H9 (cell line): ENCODE measurements around the gene ASIC3. TPM values are rescaled to one million over a fixed set of nuclear protein-coding genes. Genes with fewer than 3 reads are reported as not detected.

Experiments
- DNase-seq: peaks from one replicate; pipeline ENCODE4 v3.0.0-alpha.2; 2017
- H2AFZ ChIP-seq: one replicate; pipeline ENCODE4 v1.6.1; 2013; ENCODE audit warnings: mild to moderate bottlenecking, low read length, control low read depth, moderate library complexity
- H2AK5ac ChIP-seq: 2 replicates; pipeline ENCODE4 v1.6.1; 2013; ENCODE audit warnings: low read length, control low read depth, mixed read lengths; ENCODE audit not compliant: insufficient read length
- H2BK120ac ChIP-seq: one replicate; pipeline ENCODE4 v1.6.1; 2013; ENCODE audit warnings: low read depth, mild to moderate bottlenecking, low read length, control low read depth, inconsistent platforms; ENCODE audit not compliant: poor library complexity, severe bottlenecking
- H2BK12ac ChIP-seq: 2 replicates; pipeline ENCODE4 v1.6.1; 2013; ENCODE audit warnings: low read length, control low read depth, mixed read lengths, low read depth; ENCODE audit not compliant: insufficient read length
- H2BK15ac ChIP-seq: 2 replicates; pipeline ENCODE4 v1.6.1; 2013; ENCODE audit warnings: low read depth, low read length, control low read depth
- H2BK20ac ChIP-seq: one replicate; pipeline ENCODE4 v1.6.1; 2013; ENCODE audit warnings: low read depth, mild to moderate bottlenecking, low read length, control low read depth, inconsistent platforms; ENCODE audit not compliant: poor library complexity, severe bottlenecking
- H2BK5ac ChIP-seq: 2 replicates; pipeline ENCODE4 v1.6.1; 2013; ENCODE audit warnings: low read length, control low read depth, mixed read lengths; ENCODE audit not compliant: insufficient read length
- H3K14ac ChIP-seq: 2 replicates; pipeline ENCODE4 v1.6.1; 2013; ENCODE audit warnings: low read length, control low read depth; ENCODE audit not compliant: insufficient read depth
- H3K18ac ChIP-seq: 2 replicates; pipeline ENCODE4 v1.6.1; 2013; ENCODE audit warnings: low read depth, mild to moderate bottlenecking, mixed read lengths, low read length, control low read depth; ENCODE audit not compliant: insufficient read length
- H3K23ac ChIP-seq: 2 replicates; pipeline ENCODE4 v1.6.1; 2013; ENCODE audit warnings: low read length, control low read depth, mixed read lengths, low read depth; ENCODE audit not compliant: insufficient read length
- H3K23me2 ChIP-seq: 2 replicates; pipeline ENCODE4 v1.6.1; 2013; ENCODE audit warnings: low read depth, mild to moderate bottlenecking, mixed read lengths, low read length, control low read depth; ENCODE audit not compliant: insufficient read length, poor library complexity, severe bottlenecking
- H3K27ac ChIP-seq: 2 replicates; pipeline ENCODE4 v1.5.1; 2013; ENCODE audit warnings: low read length, control low read depth, mixed read lengths, low read depth; ENCODE audit not compliant: insufficient read length
- H3K27me3 ChIP-seq: 2 replicates; pipeline ENCODE4 v1.6.1; 2013; ENCODE audit warnings: low read length, control low read depth, inconsistent platforms; ENCODE audit not compliant: insufficient read depth
- H3K4ac ChIP-seq: 2 replicates; pipeline ENCODE4 v1.6.1; 2013; ENCODE audit warnings: low read depth, mild to moderate bottlenecking, control low read depth, inconsistent platforms, low read length, moderate library complexity
- H3K4me1 ChIP-seq: 2 replicates; pipeline ENCODE4 v1.6.1; 2013; ENCODE audit warnings: low read length, control low read depth, inconsistent platforms; ENCODE audit not compliant: insufficient read depth
- H3K4me2 ChIP-seq: 2 replicates; pipeline ENCODE4 v1.6.1; 2013; ENCODE audit warnings: low read length, control low read depth, mixed read lengths; ENCODE audit not compliant: insufficient read length, insufficient read depth
- H3K56ac ChIP-seq: 2 replicates; pipeline ENCODE4 v1.6.1; 2013; ENCODE audit warnings: low read depth, mild to moderate bottlenecking, mixed read lengths, low read length, control low read depth; ENCODE audit not compliant: insufficient read length
- H3K79me1 ChIP-seq: 2 replicates; pipeline ENCODE4 v1.6.1; 2013; ENCODE audit warnings: low read depth, mild to moderate bottlenecking, moderate library complexity, low read length, control low read depth, inconsistent platforms; ENCODE audit not compliant: insufficient read depth, poor library complexity, severe bottlenecking
- H3K79me2 ChIP-seq: 2 replicates; pipeline ENCODE4 v1.6.1; 2013; ENCODE audit warnings: low read length, control low read depth, inconsistent platforms; ENCODE audit not compliant: insufficient read depth
- H3K9ac ChIP-seq: 2 replicates; pipeline ENCODE4 v1.6.1; 2013; ENCODE audit warnings: low read length, control low read depth, mixed read lengths; ENCODE audit not compliant: insufficient read length; ENCODE audit errors: extremely low read depth
- H3K9me3 ChIP-seq: one replicate; pipeline ENCODE4 v1.6.1; 2013; ENCODE audit warnings: low read depth, low read length, inconsistent platforms; ENCODE audit not compliant: control insufficient read depth
- H3T11ph ChIP-seq: one replicate; pipeline ENCODE4 v1.6.1; 2013; ENCODE audit warnings: mild to moderate bottlenecking, low read length, control low read depth, inconsistent platforms
- H4K20me1 ChIP-seq: one replicate; pipeline ENCODE4 v1.6.1; 2013; ENCODE audit not compliant: control insufficient read depth, insufficient read length, insufficient read depth
- H4K5ac ChIP-seq: 2 replicates; pipeline ENCODE4 v1.6.1; 2013; ENCODE audit warnings: low read depth, mild to moderate bottlenecking, mixed read lengths, low read length, control low read depth; ENCODE audit not compliant: insufficient read length
- H4K8ac ChIP-seq: replicated peaks from 2 replicates; pipeline ENCODE4 v1.6.1; 2013; ENCODE audit warnings: low read length, control low read depth, mixed read lengths, low read depth; ENCODE audit not compliant: insufficient read length
- H4K91ac ChIP-seq: 2 replicates; pipeline ENCODE4 v1.6.1; 2013; ENCODE audit warnings: low read depth, mild to moderate bottlenecking, moderate library complexity, mixed read lengths, low read length, control low read depth; ENCODE audit not compliant: insufficient read length
- H3K27ac Mint-ChIP-seq, 3 experiments: 2 replicates in 2 of 3; 3 replicates in 1 of 3; pipeline ENCODE4 v1.8.0; 2020 to 2021; ENCODE audit warnings: mixed read lengths in 3 of 3, mild to moderate bottlenecking in 1 of 3, moderate library complexity in 1 of 3
- H3K27me3 Mint-ChIP-seq: 2 replicates; pipeline ENCODE4 v1.8.0; 2021; ENCODE audit warnings: low read depth, mild to moderate bottlenecking, moderate library complexity, mixed read lengths
- H3K36me3 Mint-ChIP-seq, 3 experiments: 2 replicates in 2 of 3; 3 replicates in 1 of 3; pipeline ENCODE4 v1.8.0; 2020 to 2021; ENCODE audit warnings: low read depth in 3 of 3, mixed read lengths in 3 of 3; ENCODE audit not compliant: insufficient read depth in 1 of 3
- H3K4me1 Mint-ChIP-seq, 2 experiments: 2 replicates each; pipeline ENCODE4 v1.8.0; 2020; ENCODE audit warnings: mixed read lengths in 2 of 2
- H3K4me3 Mint-ChIP-seq, 2 experiments: 2 replicates in 1 of 2; 3 replicates in 1 of 2; pipeline ENCODE4 v1.8.0; 2020 to 2021; ENCODE audit warnings: mild to moderate bottlenecking in 2 of 2, mixed read lengths in 2 of 2, moderate library complexity in 1 of 2
- H3K9me3 Mint-ChIP-seq, 2 experiments: 2 replicates in 1 of 2; 3 replicates in 1 of 2; pipeline ENCODE4 v1.8.0; 2020; ENCODE audit warnings: mild to moderate bottlenecking in 2 of 2, mixed read lengths in 2 of 2, moderate library complexity in 1 of 2
- CTCF ChIP-seq: fragments of 200-600 bp; sonication (generic); conservative IDR thresholded peaks from 3 replicates; pipeline ENCODE4 v1.8.0; 2021; ENCODE audit warnings: antibody characterized with exemption, mild to moderate bottlenecking
- WGBS: extraction: QIAGEN DNeasy Blood & Tissue Kit; methylation state at CpG from one replicate; pipeline ENCODE4 v1.1.7; 2013; ENCODE audit warnings: missing lambda C conversion rate, low lambda C conversion rate, mixed read lengths; ENCODE audit not compliant: insufficient read length; ENCODE audit errors: extremely low coverage; 5-methylcytosine and 5-hydroxymethylcytosine counted together
- total RNA-seq: library from RNA; stranded (reverse); gene quantifications from 2 replicates; pipeline ENCODE4 v1.2.1, GENCODE V29; 2021

ASIC3 gene
- total RNA-seq, 1 experiment from 2014 or later: 1.7 TPM

GRCh38 chr7:151099486-151100211 lies 51.3 kb downstream of the ASIC3 start:
- TF ChIP-seq CTCF: no peak
- Histone ChIP-seq H3K79me1 (peaks cover 7% of the 10 kb centered on the region), H3K9ac (no peak overlapping the region), H2BK120ac (no peak overlapping the region), H4K20me1 (no peaks in the 10 kb centered on the region), H3K56ac (no peak overlapping the region), H3K14ac (0 out of 2 replicates have a peak overlapping the region, but pooled peaks have one; percentile 5), H4K8ac (no peak overlapping the region), H2BK12ac (no peak overlapping the region), H3K4me1 (peaks cover 13% of the 10 kb centered on the region), H3K23ac (no peak overlapping the region), H3K9me3 (no peaks in the 10 kb centered on the region), H4K5ac (no peak overlapping the region), H3K23me2 (peaks cover 3% of the 10 kb centered on the region), H3K79me2 (peaks cover 13% of the 10 kb centered on the region; the same call in 1 of the 2 replicates), H3K18ac (no peak overlapping the region), H2BK5ac (no peak overlapping the region), H4K91ac (no peak overlapping the region), H3K4me2 (no peak overlapping the region), H3T11ph (no peak overlapping the region), H2BK20ac (no peak overlapping the region), H3K27me3 (no peaks in the 10 kb centered on the region), H3K27ac (no peak overlapping the region), H2AK5ac (no peak overlapping the region), H2BK15ac (no peak overlapping the region), H2AFZ (no peak overlapping the region), H3K4ac (no peak overlapping the region)
- Mint-ChIP-seq H3K4me1 (peaks cover 21 to 35% of the 10 kb centered on the region in 2 experiments), H3K4me3 (no peak overlapping the region), H3K27ac (peak overlapping the region in 1 of 3 experiments; percentile 86; a peak in 1 of 7 replicates), H3K9me3 (no peaks in the 10 kb centered on the region), H3K27me3 (no peaks in the 10 kb centered on the region; the same call in 1 of the 2 replicates), H3K36me3 (peaks cover 0 to 17% (median 7%) of the 10 kb centered on the region in 3 experiments; a peak in 4 of 7 replicates)
- WGBS: no CpG with 5 or more reads among the region's 20 CpGs
- DNase-seq: no peak
